GM23248 (cell line): ENCODE measurements around the gene SPATA2L.

Experiments used
- EZH2 ChIP-seq: fragments of 200-600 bp; sonication (generic); IDR thresholded peaks from 2 replicates; pipeline ENCODE4 v1.6.1; 2018; ENCODE audit warnings: antibody characterized with exemption, mild to moderate bottlenecking; ENCODE audit not compliant: insufficient read depth, poor library complexity, severe bottlenecking
- EZH2phosphoT487 ChIP-seq: fragments of 200-600 bp; sonication (generic); IDR thresholded peaks from 2 replicates; pipeline ENCODE4 v1.6.1; 2018; ENCODE audit warnings: antibody characterized with exemption, moderate library complexity, mild to moderate bottlenecking, low read depth; ENCODE audit not compliant: insufficient read depth

DNA sequence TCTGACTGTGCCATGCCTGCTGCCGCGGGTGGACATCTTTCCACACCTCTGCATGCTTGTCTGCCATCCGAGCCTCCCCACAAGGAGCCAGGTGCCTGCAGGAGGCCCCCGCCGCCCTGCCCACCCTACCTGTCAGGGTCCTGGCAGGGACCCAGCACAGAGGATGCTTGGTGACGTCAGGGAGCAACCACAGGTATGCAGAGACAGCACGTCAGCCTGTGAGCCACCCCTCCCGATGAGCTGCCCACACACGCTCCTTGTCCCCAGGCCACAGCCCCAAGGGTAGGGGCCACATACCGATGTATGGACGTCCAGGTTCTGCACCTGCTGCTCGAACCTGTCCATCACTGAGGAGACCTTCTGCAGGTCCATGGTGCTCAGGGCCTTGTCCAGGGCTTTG, 54.6 kb downstream of the SPATA2L start:
- TF ChIP-seq EZH2, result no peak
- TF ChIP-seq EZH2phosphoT487, result no peak
